ENCODE results near the gene VASN. TPM values are rescaled to one million over a fixed set of nuclear protein-coding genes. Genes with fewer than 3 reads are reported as not detected.

The VASN gene
- total and polyA plus RNA-seq, 9 of the 15 experiments (the other 6 are each of a cell fraction or from before 2014, with no cell fraction given): 0.01 to 2.5 (median 0.41) TPM; not detected in 1

- H3K79me2 ChIP-seq (ENCODE audit: control insufficient read depth, insufficient read depth, low read length): peaks cover 66% of the 10 kb centered on the region
- TSS peak; percentile 59 for BruUV-seq (replicated peaks)
- H3K4me2 ChIP-seq (ENCODE audit: insufficient read depth, low read length): peak overlapping the region; percentile 95
- peaks cover 50% of the 10 kb centered on the region for H3K36me3 ChIP-seq (ENCODE audit: control insufficient read depth, insufficient read depth, low read length)
- peak overlapping the region; percentile 98 for H3K27ac ChIP-seq (ENCODE audit: extremely low read depth, low read depth, low read length)
- H3K9ac ChIP-seq (ENCODE audit: insufficient read depth in 1 of 2, low read depth in 2 of 2, low read length in 2 of 2): peak overlapping the region; percentile 86 to 95
- CTCF ChIA-PET (ENCODE audit: low intra/inter-chr PET ratio): no interaction called here
- no peaks in the 10 kb centered on the region for H3K9me3 ChIP-seq (replicated peaks; ENCODE audit: control insufficient read depth, insufficient read depth, low read depth, low read length)
- no peaks in the 10 kb centered on the region for H3K9me1 ChIP-seq (ENCODE audit: control insufficient read depth, insufficient read depth, low read length)
- H3K4me1 ChIP-seq (replicated peaks in 1 of 2; ENCODE audit: control insufficient read depth in 2 of 2, insufficient read depth in 2 of 2, low read length in 2 of 2): peaks cover 7 to 16% of the 10 kb centered on the region in 2 experiments; a peak in 3 of 5 replicates
- POLR2A ChIA-PET: interaction anchor here (0.6 to 3.1 kb wide), 2 partner anchors 11 to 79 kb away, joined by 3 to 12 read pairs; partner anchors contain the start of gene CORO7
- 5% methylated on average over 12 of the region's 12 CpGs for WGBS (ENCODE audit: insufficient coverage, low coverage, missing lambda C conversion rate)
- H2AFZ ChIP-seq (ENCODE audit: low read depth, low read length): no peak overlapping the region
- intact Hi-C loops (cut with micrococcal nuclease): no loop called here
- H3K27me3 ChIP-seq (ENCODE audit: control insufficient read depth in 2 of 2, insufficient read depth in 2 of 2, low read length in 2 of 2): no peaks in the 10 kb centered on the region
- H4K20me1 ChIP-seq (replicated peaks; ENCODE audit: control insufficient read depth, insufficient read depth, low read length): no peaks in the 10 kb centered on the region
- peak in 1 of 4 experiments; percentile 20 for DNase-seq (ENCODE audit: extremely low read depth in 1 of 4, low spot score in 3 of 4)
- H3K4me3 ChIP-seq: peak overlapping the region; percentile 89
- in situ Hi-C loops (cut with MboI): no loop called here
- FAIRE-seq: no peak
- ATAC-seq: no peak
- TF ChIP-seq MGA (IDR thresholded peaks at IDR 0.05) (no peak), MNT (conservative IDR thresholded peaks at IDR 0.05) (peak in 1 of 2 experiments; percentile 5; a peak in 2 of 4 replicates), MAFK (IDR thresholded peaks at IDR 0.05; ENCODE audit: low read length) (0 out of 2 replicates have a peak, but pooled peaks have one; percentile 14), ZNF121 (CRISPR knock-in tag; conservative IDR thresholded peaks at IDR 0.05) (peak; percentile 54; the same call in 1 of the 2 replicates), ZNF316 (IDR thresholded peaks at IDR 0.05) (peak; percentile 91), ATF4 (CRISPR knock-in tag; IDR thresholded peaks at IDR 0.05) (no peak), HDAC8 (tag; IDR thresholded peaks at IDR 0.05) (no peak), MAFG (tag; conservative IDR thresholded peaks at IDR 0.05) (peak; percentile 82)
These were observed 55.2 kb downstream of the VASN start for GRCh38 chr16:4426722-4427372.

All from K562 (cell line).